ENCODE measurements around the gene FNIP1. TPM values are rescaled to one million over a fixed set of nuclear protein-coding genes. Genes with fewer than 3 reads are reported as not detected.

The FNIP1 gene
- total and polyA plus RNA-seq, 9 of the 15 experiments (the other 6 are each of a cell fraction or from before 2014, with no cell fraction given) = 5.0 to 32.8 (median 18.4) TPM

GRCh38 chr5:131787736-131788135 is 9.1 kb downstream of the FNIP1 start:
- peaks cover 4% of the 10 kb centered on the region for H3K9me1 ChIP-seq (ENCODE audit: control insufficient read depth, insufficient read depth, low read length)
- ChIA-PET CTCF (ENCODE audit: low intra/inter-chr PET ratio) (no interaction called here), POLR2A (interaction anchor here (0.5 to 1.9 kb wide), 5 partner anchors 9 to 152 kb away, joined by 3 to 9 read pairs (median 5); partner anchors contain the start of gene FNIP1)
- H3K27ac ChIP-seq (ENCODE audit: extremely low read depth, low read depth, low read length) = no peak overlapping the region; the same call in 2 of the 3 replicates
- peaks cover 8 to 25% of the 10 kb centered on the region in 2 experiments; a peak in 4 of 5 replicates for H3K4me1 ChIP-seq (replicated peaks in 1 of 2; ENCODE audit: control insufficient read depth in 2 of 2, insufficient read depth in 2 of 2, low read length in 2 of 2)
- H4K20me1 ChIP-seq (replicated peaks; ENCODE audit: control insufficient read depth, insufficient read depth, low read length) = peaks cover 42% of the 10 kb centered on the region
- H3K79me2 ChIP-seq (ENCODE audit: control insufficient read depth, insufficient read depth, low read length) = peaks cover 97% of the 10 kb centered on the region
- H2AFZ ChIP-seq (ENCODE audit: low read depth, low read length) = no peak overlapping the region
- H3K4me2 ChIP-seq (ENCODE audit: insufficient read depth, low read length) = no peak overlapping the region
- DNase-seq (ENCODE audit: extremely low read depth in 1 of 4, low spot score in 3 of 4) (no peak), ATAC-seq (peak; percentile 23), FAIRE-seq (peak; percentile 55)
- no peaks in the 10 kb centered on the region for H3K9me3 ChIP-seq (replicated peaks; ENCODE audit: control insufficient read depth, insufficient read depth, low read depth, low read length)
- peak; percentile 34; the same call in 1 of the 2 replicates for TF ChIP-seq CEBPB (tag; IDR thresholded peaks at IDR 0.05)
- TF ChIP-seq HNRNPL (IDR thresholded peaks at IDR 0.05; ENCODE audit: low read depth, low read length) = no peak
- TF ChIP-seq CEBPG (CRISPR knock-in tag; IDR thresholded peaks at IDR 0.05) = no peak
- TF ChIP-seq CEBPG (tag; conservative IDR thresholded peaks at IDR 0.05 in 1 of 2, IDR thresholded peaks at IDR 0.05 in 1 of 2) = peak in 1 of 2 experiments; percentile 16; a peak in 1 of 4 replicates
- in situ Hi-C loops (cut with MboI) (no loop called here), intact Hi-C loops (cut with micrococcal nuclease) (no loop called here)
- no TSS peak for BruUV-seq (replicated peaks)
- H3K4me3 ChIP-seq = no peak overlapping the region
- H3K27me3 ChIP-seq (ENCODE audit: control insufficient read depth in 2 of 2, insufficient read depth in 2 of 2, low read length in 2 of 2) = no peaks in the 10 kb centered on the region
- 59% methylated on average over 4 of the region's 4 CpGs for WGBS (ENCODE audit: insufficient coverage, low coverage, missing lambda C conversion rate)
- H3K36me3 ChIP-seq (ENCODE audit: control insufficient read depth, insufficient read depth, low read length) = peaks cover 20% of the 10 kb centered on the region; the same call in 2 of the 3 replicates
- H3K9ac ChIP-seq (ENCODE audit: insufficient read depth in 1 of 2, low read depth in 2 of 2, low read length in 2 of 2) = no peak overlapping the region

Data from K562 (cell line).